T-helper 2 cell treated with Interferon-gamma antibody and Interleukin-4, amounts not matched to agents 5 μg/mL and 100 μg/mL, for 36 hours (primary cell): Measurements from ENCODE around the gene SLC7A10.
A peak's percentile ranks its signal among the peaks of the same experiment; 100 is the strongest.
"Not testable (repeated sequence)": the region's sequence is repeated elsewhere in the genome, so short reads cannot be mapped to it uniquely, and the experiment has no call there.

Experiments
- DNase-seq: peaks from one replicate; pipeline ENCODE4 v3.0.0; 2021; ENCODE audit warnings: low spot score
- H3K27ac Mint-ChIP-seq: one replicate; pipeline ENCODE4 v1.8.0; 2021; ENCODE audit warnings: mild to moderate bottlenecking, mixed read lengths
- H3K27me3 Mint-ChIP-seq: one replicate; pipeline ENCODE4 v1.8.0; 2021; ENCODE audit warnings: low read depth, mixed read lengths
- H3K36me3 Mint-ChIP-seq: one replicate; pipeline ENCODE4 v1.8.0; 2021; ENCODE audit warnings: low read depth, mixed read lengths
- H3K4me1 Mint-ChIP-seq: one replicate; pipeline ENCODE4 v1.8.0; 2021; ENCODE audit warnings: low read depth, mixed read lengths
- H3K4me3 Mint-ChIP-seq: one replicate; pipeline ENCODE4 v1.8.0; 2022; ENCODE audit warnings: mild to moderate bottlenecking, moderate library complexity, mixed read lengths
- H3K9me3 Mint-ChIP-seq: one replicate; pipeline ENCODE4 v1.8.0; 2021; ENCODE audit warnings: mixed read lengths

The SLC7A10 gene

DNA sequence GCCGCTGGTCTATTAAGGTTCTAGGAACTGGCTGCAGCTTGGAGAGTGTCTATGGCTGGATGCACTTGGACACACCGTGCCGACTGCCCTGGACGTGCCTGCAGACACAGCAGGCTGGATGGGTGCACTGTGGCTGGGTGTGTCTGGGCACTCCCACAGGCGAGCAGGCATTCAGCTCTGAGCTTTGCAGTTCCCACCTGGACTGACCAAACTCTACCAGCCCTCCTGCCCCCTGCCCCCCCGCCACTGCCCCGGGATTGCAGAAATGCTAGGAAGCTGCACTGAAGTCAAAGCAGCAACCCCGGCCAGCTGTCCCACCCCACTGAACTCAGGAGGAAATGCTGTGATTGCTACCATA, 38.5 kb downstream of the SLC7A10 start:
- Mint-ChIP-seq H3K27me3 (peaks cover 20% of the 10 kb centered on the region), H3K4me1 (peaks cover 3% of the 10 kb centered on the region), H3K27ac (no peak overlapping the region), H3K4me3 (no peak overlapping the region), H3K9me3 (no peaks in the 10 kb centered on the region), H3K36me3 (no peaks in the 10 kb centered on the region)
- no peak for DNase-seq

GRCh38 chr19:33186431-33187182, 39.0 kb downstream of the SLC7A10 start:
- no peak for DNase-seq
- H3K9me3 Mint-ChIP-seq = no peaks in the 10 kb centered on the region
- no peak overlapping the region for H3K4me3 Mint-ChIP-seq
- H3K27ac Mint-ChIP-seq = no peak overlapping the region
- H3K36me3 Mint-ChIP-seq = no peaks in the 10 kb centered on the region
- peaks cover 3% of the 10 kb centered on the region for H3K4me1 Mint-ChIP-seq
- H3K27me3 Mint-ChIP-seq = peaks cover 14% of the 10 kb centered on the region

- H3K27me3 Mint-ChIP-seq = peaks cover 12% of the 10 kb centered on the region
- peaks cover 24% of the 10 kb centered on the region for H3K4me1 Mint-ChIP-seq
- no peaks in the 10 kb centered on the region for H3K9me3 Mint-ChIP-seq
- no peak for DNase-seq
- peak overlapping the region; percentile 95 for H3K4me3 Mint-ChIP-seq
- H3K27ac Mint-ChIP-seq = peak overlapping the region; percentile 77
- H3K36me3 Mint-ChIP-seq = peaks cover 4% of the 10 kb centered on the region
Measured at GRCh38 chr19:33177417-33177979, 48.2 kb downstream of the SLC7A10 start.

GRCh38 chr19:33176670-33177416, 48.8 kb downstream of the SLC7A10 start:
- Mint-ChIP-seq H3K27ac (peak overlapping the region; percentile 93), H3K27me3 (peaks cover 12% of the 10 kb centered on the region), H3K9me3 (no peaks in the 10 kb centered on the region), H3K4me3 (peak overlapping the region; percentile 95), H3K36me3 (peaks cover 6% of the 10 kb centered on the region), H3K4me1 (peaks cover 28% of the 10 kb centered on the region)
- DNase-seq = peak; percentile 98

DNA sequence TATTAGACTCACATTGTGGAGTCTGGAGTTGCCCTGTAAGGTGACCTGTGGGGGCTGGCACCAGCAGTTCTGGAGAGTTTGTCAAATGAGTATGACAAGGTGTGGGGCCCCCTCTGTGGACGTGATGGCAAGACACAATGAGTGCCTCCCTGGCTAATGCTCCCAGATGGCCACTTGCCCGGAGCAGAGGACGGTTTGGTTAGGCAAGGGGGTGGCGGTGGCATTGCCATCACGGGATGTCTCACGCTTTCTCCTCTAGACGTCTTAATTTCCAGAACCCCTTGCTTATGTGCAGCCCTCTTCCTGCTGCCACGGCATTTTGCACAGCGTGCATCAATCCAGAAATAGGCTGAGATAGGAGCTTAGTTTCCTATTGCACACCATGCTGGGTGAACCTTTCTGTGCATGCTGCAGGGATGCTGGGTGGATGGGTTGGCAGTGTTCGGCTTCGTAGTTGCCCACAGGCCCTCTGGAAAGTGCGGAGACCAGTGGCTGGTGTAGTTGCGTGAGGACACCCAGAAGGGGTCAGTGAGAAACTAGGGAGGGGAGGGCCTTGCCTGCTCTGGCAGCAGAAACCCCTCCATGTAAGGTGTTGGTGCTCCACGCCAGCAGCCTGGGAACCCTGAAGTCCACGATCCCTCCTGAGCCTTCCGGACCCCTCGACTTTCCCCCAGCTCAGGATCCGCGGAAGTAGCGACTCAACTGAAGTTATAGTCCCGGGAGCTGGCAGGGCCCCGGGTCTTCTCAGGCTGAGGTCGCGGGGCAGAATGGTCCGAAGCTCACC, 49.6 kb downstream of the SLC7A10 start:
- no peak for DNase-seq
- peaks cover 12% of the 10 kb centered on the region for H3K27me3 Mint-ChIP-seq
- H3K4me1 Mint-ChIP-seq = peaks cover 28% of the 10 kb centered on the region
- peak overlapping the region; percentile 93 for H3K27ac Mint-ChIP-seq
- H3K9me3 Mint-ChIP-seq = no peaks in the 10 kb centered on the region
- peaks cover 6% of the 10 kb centered on the region for H3K36me3 Mint-ChIP-seq
- H3K4me3 Mint-ChIP-seq = peak overlapping the region; percentile 95

GRCh38 chr19:33175156-33175782, 50.4 kb downstream of the SLC7A10 start:
- peaks cover 28% of the 10 kb centered on the region for H3K4me1 Mint-ChIP-seq
- peak overlapping the region; percentile 41 for H3K27ac Mint-ChIP-seq
- peaks cover 6% of the 10 kb centered on the region for H3K36me3 Mint-ChIP-seq
- no peaks in the 10 kb centered on the region for H3K9me3 Mint-ChIP-seq
- H3K4me3 Mint-ChIP-seq = peak overlapping the region; percentile 95
- no peak for DNase-seq
- peaks cover 12% of the 10 kb centered on the region for H3K27me3 Mint-ChIP-seq

GRCh38 chr19:33174186-33174585, 51.5 kb downstream of the SLC7A10 start:
- Mint-ChIP-seq H3K4me1 (peaks cover 25% of the 10 kb centered on the region), H3K27me3 (peaks cover 9% of the 10 kb centered on the region), H3K9me3 (peaks cover 2% of the 10 kb centered on the region), H3K4me3 (no peak overlapping the region), H3K36me3 (peaks cover 7% of the 10 kb centered on the region), H3K27ac (no peak overlapping the region)
- no peak for DNase-seq

GRCh38 chr19:33171916-33172359, 53.7 kb downstream of the SLC7A10 start:
- H3K4me1 Mint-ChIP-seq = peaks cover 19% of the 10 kb centered on the region
- no peak overlapping the region for H3K4me3 Mint-ChIP-seq
- H3K27me3 Mint-ChIP-seq = peaks cover 3% of the 10 kb centered on the region
- H3K27ac Mint-ChIP-seq = no peak overlapping the region
- peaks cover 19% of the 10 kb centered on the region for H3K9me3 Mint-ChIP-seq
- peaks cover 15% of the 10 kb centered on the region for H3K36me3 Mint-ChIP-seq
- no peak for DNase-seq

- no peak overlapping the region for H3K27ac Mint-ChIP-seq
- no peak overlapping the region for H3K4me3 Mint-ChIP-seq
- H3K36me3 Mint-ChIP-seq = peaks cover 15% of the 10 kb centered on the region
- peaks cover 16% of the 10 kb centered on the region for H3K4me1 Mint-ChIP-seq
- H3K9me3 Mint-ChIP-seq = peaks cover 19% of the 10 kb centered on the region
- no peak for DNase-seq
- no peaks in the 10 kb centered on the region for H3K27me3 Mint-ChIP-seq
Measured at GRCh38 chr19:33171222-33171795, 54.3 kb downstream of the SLC7A10 start.

- DNase-seq = no peak
- H3K27ac Mint-ChIP-seq = no peak overlapping the region
- peaks cover 11% of the 10 kb centered on the region for H3K36me3 Mint-ChIP-seq
- H3K4me1 Mint-ChIP-seq = peaks cover 4% of the 10 kb centered on the region
- H3K9me3 Mint-ChIP-seq = peaks cover 19% of the 10 kb centered on the region
- no peaks in the 10 kb centered on the region for H3K27me3 Mint-ChIP-seq
- no peak overlapping the region for H3K4me3 Mint-ChIP-seq
Measured at GRCh38 chr19:33168528-33168927, 57.1 kb downstream of the SLC7A10 start.

- no peaks in the 10 kb centered on the region for H3K27me3 Mint-ChIP-seq
- no peak for DNase-seq
- H3K9me3 Mint-ChIP-seq = peaks cover 19% of the 10 kb centered on the region
- H3K27ac Mint-ChIP-seq = no peak overlapping the region
- peaks cover 10% of the 10 kb centered on the region for H3K36me3 Mint-ChIP-seq
- H3K4me3 Mint-ChIP-seq = no peak overlapping the region
- H3K4me1 Mint-ChIP-seq = peaks cover 3% of the 10 kb centered on the region
Measured at GRCh38 chr19:33167438-33167837, 58.2 kb downstream of the SLC7A10 start.

GRCh38 chr19:33166037-33166436, 59.6 kb downstream of the SLC7A10 start:
- not testable (repeated sequence) for H3K27ac Mint-ChIP-seq, H3K4me3 Mint-ChIP-seq, DNase-seq, H3K27me3 Mint-ChIP-seq, H3K4me1 Mint-ChIP-seq
- Mint-ChIP-seq H3K9me3 (peaks cover 19% of the 10 kb centered on the region), H3K36me3 (peaks cover 11% of the 10 kb centered on the region)

DNA sequence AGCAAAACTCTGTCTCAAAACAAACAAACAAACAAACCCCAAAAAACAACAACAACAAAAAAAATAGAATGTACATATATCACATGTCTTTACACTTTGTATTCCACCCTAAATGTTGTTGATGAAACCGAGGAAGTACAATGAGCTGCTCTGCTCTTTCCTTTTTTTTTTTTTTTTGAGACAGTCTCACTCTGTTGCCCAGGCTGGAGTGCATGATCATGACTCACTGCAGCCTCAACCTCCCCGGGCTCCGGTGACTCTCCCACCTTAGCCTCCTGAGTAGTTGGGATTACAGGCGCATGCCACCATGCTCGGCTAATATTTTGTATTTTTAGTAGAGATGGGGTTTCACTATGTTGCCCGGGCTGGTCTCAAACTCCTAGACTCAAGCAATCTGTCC, 62.2 kb downstream of the SLC7A10 start:
- Mint-ChIP-seq H3K27ac (no peak overlapping the region), H3K4me3 (no peak overlapping the region), H3K4me1 (peaks cover 18% of the 10 kb centered on the region), H3K36me3 (peaks cover 8% of the 10 kb centered on the region), H3K9me3 (peaks cover 14% of the 10 kb centered on the region), H3K27me3 (no peaks in the 10 kb centered on the region)
- DNase-seq = no peak
